Smooth muscle cell (in vitro differentiated cells): ENCODE results near the gene SORCS2. TPM values are rescaled to one million over a fixed set of nuclear protein-coding genes. Genes with fewer than 3 reads are reported as not detected.

ENCODE experiments used
- DNase-seq: peaks from one replicate; lab custom pipeline; 2025; ENCODE audit not compliant: unreplicated experiment; lab: John Stamatoyannopoulos, UW
- H2AFZ ChIP-seq: fragments of 200-600 bp; sonication (generic); 2 replicates; pipeline ENCODE4 v1.6.0; 2016; ENCODE audit warnings: antibody characterized with exemption, low read depth, mild to moderate bottlenecking
- H3F3A ChIP-seq: fragments of 200-600 bp; sonication (generic); 2 replicates; pipeline ENCODE4 v1.6.0; 2017; ENCODE audit warnings: antibody characterized with exemption, low read depth
- H3K27ac ChIP-seq: fragments of 200-600 bp; sonication (generic); 2 replicates; pipeline ENCODE4 v1.5.1; 2016; ENCODE audit warnings: low read depth, mild to moderate bottlenecking
- H3K27me3 ChIP-seq: fragments of 200-600 bp; sonication (generic); 2 replicates; pipeline ENCODE4 v1.6.1; 2016; ENCODE audit warnings: low read depth, mild to moderate bottlenecking
- H3K36me3 ChIP-seq: fragments of 200-600 bp; sonication (generic); 2 replicates; pipeline ENCODE4 v1.5.1; 2016; ENCODE audit warnings: low read depth
- H3K4me1 ChIP-seq: fragments of 200-600 bp; sonication (generic); 2 replicates; pipeline ENCODE4 v1.5.1; 2016; ENCODE audit warnings: low read depth
- H3K4me2 ChIP-seq: fragments of 200-600 bp; sonication (generic); 2 replicates; pipeline ENCODE4 v1.6.0; 2016; ENCODE audit warnings: mild to moderate bottlenecking
- H3K4me3 ChIP-seq: fragments of 200-600 bp; sonication (generic); 2 replicates; pipeline ENCODE4 v1.5.1; 2016; ENCODE audit warnings: mild to moderate bottlenecking
- H3K79me2 ChIP-seq: fragments of 200-600 bp; sonication (generic); 2 replicates; pipeline ENCODE4 v1.6.0; 2016; ENCODE audit warnings: low read depth, mild to moderate bottlenecking
- H3K9ac ChIP-seq: fragments of 200-600 bp; sonication (generic); 2 replicates; pipeline ENCODE4 v1.6.0; 2016; ENCODE audit warnings: low read depth
- H3K9me3 ChIP-seq: fragments of 200-600 bp; sonication (generic); replicated peaks from 2 replicates; pipeline ENCODE4 v1.5.1; 2016; ENCODE audit warnings: low read depth
- H4K20me1 ChIP-seq: fragments of 200-600 bp; sonication (generic); 2 replicates; pipeline ENCODE4 v1.6.0; 2016; ENCODE audit warnings: low read depth
- CTCF ChIP-seq: fragments of 200-600 bp; sonication (generic); IDR thresholded peaks from 2 replicates; pipeline ENCODE4 v1.5.1; 2017; ENCODE audit warnings: borderline replicate concordance, mild to moderate bottlenecking, antibody characterized with exemption; ENCODE audit not compliant: insufficient read depth, poor library complexity, severe bottlenecking
- WGBS: methylation state at CpG from one replicate; pipeline ENCODE4 v1.1.7; 2016; ENCODE audit warnings: low lambda C conversion rate; 5-methylcytosine and 5-hydroxymethylcytosine counted together
- polyA plus RNA-seq: library from polyadenylated mRNA; unstranded; fragments of >200 nt; fragmentation: Nextera tagmentation; extraction: Ambion mirVana; gene quantifications from 2 replicates; pipeline ENCODE4 v1.2.1, GENCODE V29; 2016
- total RNA-seq: library from RNA; depleted of rRNA; stranded (reverse); fragments of >200 nt; gene quantifications from 2 replicates; pipeline ENCODE4 v1.2.3, GENCODE V29; 2014

SORCS2 gene
- total and polyA plus RNA-seq, 2 experiments from 2014 or later = 5.2 to 9.3 TPM

DNA sequence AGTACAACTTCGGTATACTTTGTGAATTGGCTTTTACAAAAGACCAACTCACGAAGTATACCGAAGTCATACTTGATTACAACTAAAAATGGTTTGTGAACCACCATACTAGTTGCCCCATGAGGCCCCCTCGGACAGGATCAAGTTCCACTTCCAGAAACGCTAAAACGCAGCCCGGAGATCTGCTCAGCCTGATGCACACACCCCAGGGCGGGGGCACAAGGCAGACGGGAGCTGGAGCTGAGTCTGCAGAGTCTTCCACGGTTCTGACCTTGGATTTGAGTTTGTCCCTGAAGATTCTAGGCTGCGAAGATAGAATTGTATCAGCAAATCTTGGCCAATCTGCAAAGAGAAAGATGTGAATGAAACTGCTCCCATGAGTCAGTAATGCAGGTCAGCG, 118.1 kb downstream of the SORCS2 start:
- Histone ChIP-seq H2AFZ (no peak overlapping the region), H3K4me3 (no peak overlapping the region), H4K20me1 (no peaks in the 10 kb centered on the region), H3K27ac (no peak overlapping the region), H3K27me3 (no peaks in the 10 kb centered on the region), H3K9me3 (no peaks in the 10 kb centered on the region), H3K4me2 (no peak overlapping the region), H3F3A (no peaks in the 10 kb centered on the region), H3K9ac (no peak overlapping the region), H3K79me2 (no peaks in the 10 kb centered on the region), H3K4me1 (no peaks in the 10 kb centered on the region), H3K36me3 (no peaks in the 10 kb centered on the region)
- TF ChIP-seq CTCF = no peak
- no peak for DNase-seq
- 81% methylated on average over 12 of the region's 12 CpGs for WGBS

GRCh38 chr4:7311205-7311604, 118.9 kb downstream of the SORCS2 start:
- Histone ChIP-seq H3K79me2 (no peaks in the 10 kb centered on the region), H3K4me3 (no peak overlapping the region), H3K27me3 (no peaks in the 10 kb centered on the region), H3K4me1 (no peaks in the 10 kb centered on the region), H3K36me3 (no peaks in the 10 kb centered on the region), H3K4me2 (no peak overlapping the region), H4K20me1 (no peaks in the 10 kb centered on the region), H3K9me3 (no peaks in the 10 kb centered on the region), H3K27ac (no peak overlapping the region), H3K9ac (no peak overlapping the region), H3F3A (no peaks in the 10 kb centered on the region), H2AFZ (no peak overlapping the region)
- WGBS = 88% methylated on average over 8 of the region's 8 CpGs
- no peak for DNase-seq
- no peak for TF ChIP-seq CTCF

DNA sequence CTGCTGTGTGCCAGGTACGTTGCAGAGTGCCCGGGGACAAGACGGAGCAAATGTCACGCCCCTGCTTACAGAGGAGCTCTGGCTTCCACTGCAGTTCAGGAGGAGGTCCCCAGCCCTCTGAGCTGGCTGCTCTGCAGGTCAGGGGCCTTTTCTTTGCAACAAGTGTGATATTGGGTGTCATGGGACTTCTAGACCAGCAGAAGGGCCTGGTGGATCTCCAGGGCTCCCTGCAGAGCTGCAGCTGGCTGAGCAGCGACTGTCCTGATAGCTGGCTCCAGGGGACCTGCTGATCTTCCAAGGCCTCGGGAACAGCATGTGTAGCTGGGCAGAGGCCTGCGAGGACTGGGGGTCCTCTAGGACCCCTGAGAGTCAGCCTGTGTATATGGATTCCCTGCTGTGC, 120.4 kb downstream of the SORCS2 start:
- TF ChIP-seq CTCF = no peak
- no peaks in the 10 kb centered on the region for H3K4me1 ChIP-seq
- H3K27me3 ChIP-seq = no peaks in the 10 kb centered on the region
- no peaks in the 10 kb centered on the region for H3K79me2 ChIP-seq
- H3K4me2 ChIP-seq = no peak overlapping the region
- H3K36me3 ChIP-seq = no peaks in the 10 kb centered on the region
- H2AFZ ChIP-seq = no peak overlapping the region
- no peaks in the 10 kb centered on the region for H4K20me1 ChIP-seq
- no peak overlapping the region for H3K9ac ChIP-seq
- 95% methylated on average over 7 of the region's 7 CpGs for WGBS
- DNase-seq = no peak
- no peak overlapping the region for H3K27ac ChIP-seq
- no peaks in the 10 kb centered on the region for H3F3A ChIP-seq
- H3K4me3 ChIP-seq = no peak overlapping the region
- H3K9me3 ChIP-seq = no peaks in the 10 kb centered on the region

GRCh38 chr4:7313347-7313811, 121.0 kb downstream of the SORCS2 start:
- no peaks in the 10 kb centered on the region for H3K79me2 ChIP-seq
- no peaks in the 10 kb centered on the region for H3F3A ChIP-seq
- H3K9me3 ChIP-seq = no peaks in the 10 kb centered on the region
- no peak for DNase-seq
- H3K9ac ChIP-seq = no peak overlapping the region
- no peaks in the 10 kb centered on the region for H3K27me3 ChIP-seq
- no peaks in the 10 kb centered on the region for H3K36me3 ChIP-seq
- no peak overlapping the region for H3K4me3 ChIP-seq
- H3K4me1 ChIP-seq = no peaks in the 10 kb centered on the region
- WGBS = 60% methylated on average over 13 of the region's 14 CpGs
- no peak for TF ChIP-seq CTCF
- H3K27ac ChIP-seq = no peak overlapping the region
- H3K4me2 ChIP-seq = no peak overlapping the region
- H4K20me1 ChIP-seq = no peaks in the 10 kb centered on the region
- no peak overlapping the region for H2AFZ ChIP-seq
